GM19035 (cell line): ENCODE results near the gene CPNE7.
"Not testable (repeated sequence)": the region's sequence is repeated elsewhere in the genome, so short reads cannot be mapped to it uniquely, and the experiment has no call there.

Source experiments
- ATAC-seq: cut with Tn5 transposase; IDR thresholded peaks from one replicate; pipeline ENCODE4 v1.9.1; 2021; ENCODE audit not compliant: unreplicated experiment

The CPNE7 gene

DNA sequence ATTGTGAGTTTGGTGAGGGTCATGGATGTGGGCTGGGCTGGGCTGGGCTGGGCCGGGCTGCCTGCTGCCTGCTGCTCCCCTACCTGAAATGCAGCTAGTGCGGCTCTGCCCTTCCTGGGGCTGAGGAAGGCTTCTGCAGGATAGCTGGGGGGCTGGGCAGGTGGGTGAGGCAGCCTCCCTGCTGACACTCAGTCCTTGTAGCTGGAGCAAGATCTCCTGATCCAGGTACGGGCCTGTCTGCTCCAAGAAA lies 10.4 kb upstream of the CPNE7 start:
- no peak for ATAC-seq

DNA sequence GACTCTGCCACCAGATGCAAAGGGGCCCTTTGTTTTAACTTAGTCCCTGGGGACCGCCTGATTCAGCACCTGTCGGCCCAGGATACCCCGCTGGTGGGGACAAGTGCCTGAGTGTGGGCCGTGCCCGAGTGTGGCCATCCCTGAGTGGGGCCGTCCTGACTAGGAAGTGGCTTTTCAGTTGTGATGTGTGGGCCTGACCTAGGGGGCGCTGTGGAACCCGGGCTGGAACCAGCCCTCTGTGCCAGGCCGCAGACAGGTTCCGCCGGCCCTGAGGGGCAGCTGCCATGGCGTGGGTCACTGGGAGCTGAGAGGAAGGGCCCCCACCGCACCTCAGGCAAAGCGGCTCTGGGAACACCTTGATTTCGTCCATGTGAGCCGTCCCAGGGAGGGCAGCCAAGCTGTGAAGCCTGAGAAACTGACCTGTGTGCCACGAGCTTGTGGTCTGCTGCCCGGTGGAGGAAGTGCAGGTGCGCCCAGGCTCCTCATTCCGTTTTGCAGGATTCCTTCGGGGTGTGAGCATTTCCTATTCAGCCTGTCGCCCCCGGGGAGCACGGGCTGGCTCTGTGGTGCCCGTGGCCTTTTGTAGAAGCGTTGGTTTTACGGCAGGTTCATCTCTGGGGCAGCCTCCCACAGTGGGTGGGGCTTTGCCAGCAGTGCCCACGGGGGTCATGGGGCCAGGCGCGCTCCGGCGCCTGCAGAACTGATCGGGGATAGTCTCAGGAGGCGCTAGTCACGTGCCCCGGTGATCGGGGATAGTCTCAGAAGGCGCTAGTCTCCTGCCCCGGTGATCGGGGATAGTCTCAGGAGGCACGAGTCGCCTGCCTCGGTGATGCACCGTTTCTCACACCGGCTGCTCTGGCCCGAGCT lies 9.8 kb upstream of the CPNE7 start:
- no peak for ATAC-seq

DNA sequence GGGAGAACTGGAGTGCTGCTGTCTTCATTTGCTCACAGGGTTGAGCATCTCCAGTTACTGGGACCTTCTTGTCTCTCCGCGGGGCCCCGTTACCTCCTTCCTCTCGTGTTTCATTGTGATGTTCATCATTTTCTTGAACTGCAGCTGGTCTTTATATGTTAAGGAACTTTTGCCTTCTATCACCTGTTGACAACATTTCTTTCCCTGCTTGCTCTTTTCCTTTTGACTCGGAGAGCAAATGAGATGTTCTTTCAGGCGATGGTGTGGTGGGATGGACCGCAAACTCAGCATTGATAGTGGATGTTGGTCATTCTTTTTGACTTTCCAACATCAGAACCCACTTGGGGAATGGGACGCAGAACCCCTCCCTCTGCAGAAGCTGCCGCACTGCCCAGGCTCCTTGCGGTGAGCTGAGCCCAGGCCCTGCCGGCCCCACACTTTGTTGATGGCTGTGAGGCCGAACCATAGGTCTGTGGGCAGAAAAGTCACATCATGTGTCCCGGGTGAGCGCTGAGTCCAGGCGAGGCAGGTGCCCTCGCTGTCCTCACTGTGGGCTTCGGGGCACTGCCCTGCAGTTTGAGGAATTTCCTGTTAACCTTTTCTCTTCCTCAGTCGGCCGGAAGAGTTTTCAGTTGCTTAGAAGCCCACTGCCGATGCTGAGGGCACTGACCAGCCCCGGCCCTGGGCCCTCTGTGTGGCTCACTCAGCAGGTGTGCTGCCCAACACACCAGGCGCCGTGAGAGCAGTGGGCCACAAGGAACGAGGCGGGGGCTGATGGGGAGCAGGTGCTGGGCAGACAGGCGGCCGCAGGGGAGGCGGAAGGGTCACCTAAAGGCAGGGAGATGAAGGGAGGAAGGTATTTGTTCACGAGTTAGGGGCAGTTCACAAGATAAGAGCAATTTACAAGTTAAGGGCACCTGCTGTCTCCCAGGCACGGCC lies 7.6 kb upstream of the CPNE7 start:
- ATAC-seq = no peak

DNA sequence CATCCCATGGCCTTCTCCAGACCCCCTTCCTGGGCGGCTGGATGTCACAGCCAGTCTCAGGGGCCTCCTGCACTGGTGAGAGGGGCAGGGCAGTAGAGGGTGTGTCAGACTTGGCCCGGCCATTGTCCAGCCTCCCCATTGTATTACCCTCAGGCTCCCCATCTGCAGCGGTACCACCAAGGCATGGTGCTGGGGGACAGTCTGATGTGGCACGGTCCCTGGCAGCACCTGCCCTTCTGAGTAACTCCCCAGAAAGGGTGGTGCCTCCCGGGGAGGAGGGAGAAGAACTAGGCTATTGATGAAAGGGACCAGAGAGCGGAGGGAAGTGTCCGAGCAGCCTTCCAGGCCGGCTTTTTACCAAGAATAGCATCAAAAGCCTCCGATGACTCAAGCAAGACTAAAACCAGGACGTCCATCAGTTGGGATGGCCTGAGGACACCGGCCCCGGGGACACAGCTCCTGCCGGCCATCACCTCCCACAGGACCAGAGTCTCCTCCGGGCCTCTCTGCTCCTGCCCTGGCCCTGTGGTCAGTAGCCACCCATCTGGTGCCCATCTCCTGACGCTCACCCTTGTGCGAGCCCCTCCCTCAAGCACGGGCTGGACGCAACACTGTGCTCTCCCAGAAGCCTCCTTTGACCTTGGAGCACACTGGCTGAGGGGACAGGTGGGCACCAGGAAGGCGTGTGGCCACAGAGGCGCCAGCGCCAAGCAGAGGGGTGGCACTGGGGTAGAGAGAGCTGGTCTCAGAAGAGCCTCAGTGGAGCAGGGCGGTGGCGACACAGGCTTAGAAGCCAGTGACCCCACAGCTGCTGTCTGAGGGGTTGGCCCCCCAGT lies 5.8 kb upstream of the CPNE7 start:
- no peak for ATAC-seq

DNA sequence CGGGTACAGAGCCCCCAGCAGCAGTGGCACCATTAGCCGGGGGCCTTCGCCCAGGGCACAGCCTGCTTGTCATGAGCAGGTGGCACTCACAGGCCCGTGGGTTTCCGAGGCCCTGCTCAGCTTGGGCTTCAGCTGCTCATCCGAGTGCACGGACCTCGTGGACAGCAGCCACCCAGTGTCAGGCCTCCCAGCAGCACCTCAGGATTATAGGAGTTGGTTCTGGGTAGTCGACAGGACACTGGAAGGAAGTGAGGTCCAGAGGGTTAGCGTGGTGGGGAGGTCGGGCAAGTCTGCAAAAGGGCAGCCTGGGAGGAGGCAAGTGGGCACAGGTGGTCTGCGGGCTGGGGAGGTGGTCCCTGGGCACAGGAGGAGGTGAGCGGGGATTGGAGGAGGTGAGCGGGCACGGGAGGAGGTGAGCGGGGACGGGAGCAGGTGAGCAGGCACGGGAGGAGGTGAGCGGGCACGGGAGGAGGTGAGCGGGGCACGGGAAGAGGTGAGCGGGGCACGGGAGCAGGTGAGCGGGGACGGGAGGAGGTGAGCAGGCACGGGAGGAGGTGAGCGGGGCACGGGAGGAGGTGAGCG lies 5.1 kb upstream of the CPNE7 start:
- no peak for ATAC-seq

DNA sequence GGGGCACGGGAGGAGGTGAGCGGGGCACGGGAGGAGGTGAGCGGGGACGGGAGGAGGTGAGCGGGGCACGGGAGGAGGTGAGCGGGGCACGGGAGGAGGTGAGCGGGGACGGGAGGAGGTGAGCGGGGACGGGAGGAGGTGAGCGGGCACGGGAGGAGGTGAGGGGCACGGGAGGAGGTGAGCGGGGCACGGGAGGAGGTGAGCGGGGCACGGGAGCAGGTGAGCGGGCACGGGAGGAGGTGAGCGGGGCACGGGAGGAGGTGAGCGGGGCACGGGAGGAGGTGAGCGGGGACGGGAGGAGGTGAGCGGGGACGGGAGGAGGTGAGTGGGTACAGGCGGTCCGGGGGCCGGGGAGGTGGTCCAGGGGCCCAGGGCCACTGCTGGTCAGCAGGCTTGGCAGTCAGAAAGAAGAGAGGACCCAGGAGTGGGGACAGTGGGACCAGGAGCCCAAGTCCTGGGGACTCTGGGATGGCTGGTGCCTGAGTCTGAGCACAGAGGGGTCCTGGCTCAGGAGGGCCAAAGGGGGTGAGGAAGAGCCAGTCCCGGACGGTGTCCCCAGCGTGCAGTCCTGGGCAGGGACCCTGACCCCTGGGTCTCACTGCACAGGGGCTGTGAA lies 4.5 kb upstream of the CPNE7 start:
- ATAC-seq = not testable (repeated sequence)

DNA sequence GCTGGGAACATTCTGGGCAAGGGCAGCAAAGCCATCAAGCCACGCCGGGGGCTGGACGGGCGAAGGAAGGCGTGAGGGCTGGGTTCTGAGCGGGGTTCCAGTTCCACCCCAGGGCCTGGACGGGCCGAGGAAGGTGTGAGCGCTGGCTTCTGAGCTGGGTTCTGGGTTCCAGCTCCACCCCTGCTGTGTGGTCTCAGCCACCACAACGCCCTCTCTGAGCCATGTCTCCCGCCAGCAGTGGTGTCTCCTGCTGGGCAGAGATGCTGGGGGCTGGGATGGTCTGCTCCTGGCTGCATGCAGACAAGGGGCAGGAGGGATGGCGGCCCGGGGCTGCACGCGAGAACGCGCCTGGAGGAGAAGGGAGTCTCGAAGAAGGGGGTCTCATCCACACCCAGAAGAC lies 3.9 kb upstream of the CPNE7 start:
- no peak for ATAC-seq

DNA sequence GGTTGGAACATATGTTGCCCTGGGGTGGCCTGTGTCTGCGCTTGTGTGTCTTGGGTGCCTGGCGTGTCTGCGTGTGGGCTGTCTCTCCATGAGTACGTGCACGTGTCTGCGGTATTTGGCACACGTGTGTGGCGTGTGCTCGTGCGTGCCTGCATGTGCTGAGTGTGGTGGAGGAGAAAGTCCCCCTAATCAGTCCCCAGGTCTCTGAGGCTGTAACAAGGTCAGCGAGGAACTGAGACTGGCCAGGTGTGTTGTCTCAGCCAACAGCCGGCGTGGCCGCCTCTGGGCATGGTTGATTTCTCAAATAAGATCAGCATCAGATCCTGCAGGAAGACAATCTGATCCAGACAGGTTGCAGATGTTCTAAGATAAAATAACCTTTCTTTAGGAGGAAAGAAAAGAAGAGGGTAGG lies 3.5 kb upstream of the CPNE7 start:
- ATAC-seq = no peak

DNA sequence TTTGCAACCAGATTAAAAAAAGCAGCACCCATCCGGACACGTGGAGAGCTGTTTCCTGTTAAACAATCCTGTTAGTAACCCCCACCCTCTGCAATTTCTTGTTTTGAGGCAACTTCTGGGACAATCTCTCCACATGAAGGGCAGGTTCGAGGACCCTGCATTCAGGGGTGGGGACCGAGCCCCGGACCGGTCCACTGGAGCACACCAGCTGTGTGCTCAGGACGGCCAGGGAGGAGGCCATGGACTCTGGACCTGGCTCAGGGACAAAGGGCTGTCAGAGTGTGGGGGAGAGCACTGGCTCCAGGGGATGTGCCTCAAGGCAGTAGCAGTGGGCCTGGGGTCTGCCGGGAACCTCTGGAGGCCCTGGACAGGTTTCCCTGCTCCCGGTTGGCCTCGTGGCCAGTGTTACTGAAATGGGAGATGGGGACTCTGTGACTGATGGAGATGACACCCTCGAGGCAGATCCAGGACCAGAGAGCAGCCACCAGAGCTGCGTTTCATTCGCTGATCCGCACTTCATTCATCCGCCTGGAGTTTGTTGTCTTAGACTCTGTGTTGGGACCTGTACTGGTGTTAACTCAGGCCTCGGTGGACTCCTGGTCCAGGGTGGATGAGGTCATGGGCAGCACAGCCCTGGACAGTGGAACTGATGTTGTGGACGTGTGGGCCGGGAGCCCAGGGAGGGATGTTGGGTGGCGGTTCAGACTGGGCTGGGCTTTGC lies 2.9 kb upstream of the CPNE7 start:
- no peak for ATAC-seq

DNA sequence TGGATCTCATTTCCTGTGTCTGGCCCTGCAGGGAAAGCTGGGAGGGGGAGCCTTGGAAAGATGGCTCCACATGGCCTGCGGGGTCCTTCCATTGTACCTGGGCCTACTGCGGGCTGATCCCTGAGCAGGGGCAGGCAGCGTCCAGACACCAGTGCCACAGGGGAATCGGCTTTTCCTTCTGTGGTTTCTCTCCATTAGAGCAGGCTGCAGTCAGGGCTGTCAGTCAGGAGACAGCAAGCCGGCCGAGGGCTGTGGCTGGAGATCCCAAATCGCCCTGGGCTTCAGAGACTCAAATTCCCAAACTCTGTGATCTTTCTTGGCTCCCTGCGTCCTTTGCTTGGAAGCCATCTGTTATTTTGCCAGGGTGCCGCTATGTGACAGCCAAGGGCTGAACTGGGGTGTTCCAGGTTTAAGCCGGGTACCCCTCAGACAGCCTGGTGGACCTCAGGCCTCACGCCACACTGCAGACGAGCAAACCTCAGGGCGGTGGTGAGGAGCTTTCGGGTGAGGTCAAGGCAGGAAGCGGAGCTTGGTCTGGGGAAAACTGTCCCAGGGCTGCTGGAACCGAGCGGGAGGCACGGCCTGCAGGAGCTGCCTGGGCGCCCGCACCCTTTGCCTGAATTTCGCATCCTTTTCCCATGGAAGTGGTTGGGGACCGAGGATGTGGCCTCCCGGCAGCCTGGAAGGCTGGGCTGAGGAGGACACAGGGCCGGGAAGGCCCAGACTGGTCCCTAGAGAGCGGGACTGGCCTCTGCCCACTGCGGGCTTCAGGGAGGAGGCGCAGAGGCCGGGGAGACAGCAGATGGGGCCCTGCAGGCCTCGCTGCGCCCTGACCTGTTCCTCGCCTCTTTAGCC lies 1.5 kb upstream of the CPNE7 start:
- ATAC-seq = no peak

DNA sequence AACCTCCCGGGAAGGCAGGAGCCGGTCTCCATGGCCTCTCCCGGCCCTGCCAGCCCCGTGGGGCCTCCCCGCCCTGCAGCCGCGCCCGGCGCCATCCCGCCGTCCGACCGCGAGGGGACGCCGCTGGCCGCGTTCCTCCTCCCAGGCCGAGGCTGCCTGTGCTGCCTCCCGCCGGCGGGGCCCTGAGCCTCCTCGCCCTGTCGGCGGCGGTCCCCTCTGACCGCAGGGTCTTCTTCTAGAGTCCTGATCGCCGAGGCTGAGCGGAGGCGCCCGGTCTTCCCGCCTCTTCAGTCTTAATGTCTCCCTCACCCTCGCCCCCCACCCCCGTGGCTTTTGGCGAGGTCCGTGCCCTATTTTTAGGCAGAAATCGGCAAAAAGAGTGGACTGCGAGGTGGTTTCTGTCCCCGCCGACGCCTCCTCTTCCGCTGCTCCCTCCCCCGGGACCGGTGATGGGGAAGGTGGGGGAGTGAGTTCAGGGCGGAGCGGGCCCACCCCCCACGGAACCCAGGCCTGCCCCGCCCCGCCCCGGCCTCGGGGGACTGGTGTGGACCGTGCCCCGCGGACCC lies 794 bp upstream of the CPNE7 start:
- no peak for ATAC-seq

DNA sequence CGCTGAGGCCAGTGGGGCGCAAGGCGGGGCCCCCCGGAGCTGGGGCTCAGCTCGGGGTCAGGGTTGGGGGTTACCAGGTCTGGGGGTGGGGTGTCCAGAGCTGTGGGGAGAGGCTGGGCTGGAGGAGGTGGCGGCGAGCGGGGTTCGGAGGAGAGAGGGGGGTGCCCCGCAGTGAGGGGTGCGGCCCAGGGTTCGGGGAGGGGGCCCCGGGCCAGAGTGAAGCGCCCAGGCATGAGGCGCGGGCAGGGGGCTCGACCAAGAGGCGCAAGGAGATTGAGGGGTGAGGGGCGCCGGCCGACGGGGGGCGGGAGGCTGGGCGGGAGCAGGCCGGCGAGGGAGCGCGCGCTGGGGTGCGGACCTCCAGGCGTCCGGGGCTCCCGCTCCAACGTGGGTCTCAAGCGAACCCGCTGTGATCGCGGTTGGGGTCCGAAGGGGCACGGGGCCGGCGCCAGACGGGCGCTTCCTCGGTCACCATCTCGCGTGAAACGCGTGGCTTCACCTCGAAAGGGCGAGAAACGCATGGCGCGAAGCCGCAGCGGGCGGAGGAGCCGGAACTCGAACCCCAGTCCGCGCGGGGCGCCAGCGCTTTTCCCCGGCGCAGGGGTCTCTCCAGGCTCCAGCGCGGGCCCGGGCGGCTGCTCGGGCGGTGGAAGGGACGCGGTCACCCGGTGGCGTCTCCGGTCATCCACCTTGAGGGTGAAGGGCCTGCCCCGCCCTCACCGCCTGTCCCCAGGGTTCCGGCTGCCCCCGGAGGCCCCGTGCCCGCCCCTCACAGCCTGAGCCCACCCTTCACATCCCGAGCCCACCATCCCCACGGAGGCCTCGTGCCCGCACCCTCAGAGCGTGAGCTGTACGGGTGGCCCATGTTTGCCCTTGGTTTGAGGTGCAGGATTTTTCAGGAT lies 846 bp downstream of the CPNE7 start:
- no peak for ATAC-seq

DNA sequence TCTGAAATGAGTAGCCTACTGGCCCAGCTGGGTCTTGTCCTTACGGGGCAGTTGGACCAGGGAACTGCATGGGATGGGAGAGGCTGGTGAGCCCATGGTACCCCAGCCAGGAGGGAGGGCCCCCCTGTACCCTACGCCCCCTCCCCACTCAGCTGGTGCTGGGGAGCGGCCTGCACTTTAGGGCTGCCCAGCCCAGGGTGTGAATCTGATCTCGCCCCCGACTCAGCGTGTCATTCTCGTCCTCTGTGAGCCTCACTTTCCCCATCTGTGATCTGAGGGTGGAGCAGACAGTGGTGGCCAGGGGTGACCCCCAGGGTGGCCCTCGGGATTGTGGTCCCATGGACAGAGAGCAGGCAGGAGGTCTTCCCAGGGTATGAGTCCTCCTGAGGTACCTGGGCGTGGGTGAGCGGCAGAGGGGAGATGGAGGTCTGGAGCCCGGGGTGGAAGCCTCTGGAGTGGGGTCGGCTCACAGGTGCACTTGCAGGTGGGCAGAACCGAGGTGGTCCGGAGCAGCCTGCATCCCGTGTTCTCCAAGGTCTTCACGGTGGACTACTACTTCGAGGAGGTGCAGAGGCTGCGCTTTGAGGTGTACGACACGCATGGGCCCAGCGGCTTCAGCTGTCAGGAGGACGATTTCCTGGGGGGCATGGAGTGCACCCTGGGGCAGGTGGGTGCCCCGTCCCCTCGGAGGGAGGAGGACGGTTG lies 1.6 kb downstream of the CPNE7 start:
- ATAC-seq = no peak

DNA sequence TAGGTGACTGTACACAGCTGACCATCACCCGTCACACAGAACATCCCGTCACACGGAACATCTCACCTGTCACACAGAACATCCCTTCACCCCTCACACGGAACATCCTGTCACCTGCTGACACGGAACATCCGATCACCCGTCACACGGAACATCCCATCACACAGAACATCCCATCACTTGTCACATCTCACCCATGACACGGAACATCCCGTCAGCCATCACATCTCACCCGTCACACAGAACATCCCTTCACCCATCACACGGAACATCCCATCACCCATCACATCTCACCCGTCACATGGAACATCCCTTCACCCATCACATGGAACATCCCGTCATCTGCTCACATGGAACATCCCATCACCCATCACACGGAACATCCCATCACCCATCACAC lies 3.8 kb downstream of the CPNE7 start:
- no peak for ATAC-seq

DNA sequence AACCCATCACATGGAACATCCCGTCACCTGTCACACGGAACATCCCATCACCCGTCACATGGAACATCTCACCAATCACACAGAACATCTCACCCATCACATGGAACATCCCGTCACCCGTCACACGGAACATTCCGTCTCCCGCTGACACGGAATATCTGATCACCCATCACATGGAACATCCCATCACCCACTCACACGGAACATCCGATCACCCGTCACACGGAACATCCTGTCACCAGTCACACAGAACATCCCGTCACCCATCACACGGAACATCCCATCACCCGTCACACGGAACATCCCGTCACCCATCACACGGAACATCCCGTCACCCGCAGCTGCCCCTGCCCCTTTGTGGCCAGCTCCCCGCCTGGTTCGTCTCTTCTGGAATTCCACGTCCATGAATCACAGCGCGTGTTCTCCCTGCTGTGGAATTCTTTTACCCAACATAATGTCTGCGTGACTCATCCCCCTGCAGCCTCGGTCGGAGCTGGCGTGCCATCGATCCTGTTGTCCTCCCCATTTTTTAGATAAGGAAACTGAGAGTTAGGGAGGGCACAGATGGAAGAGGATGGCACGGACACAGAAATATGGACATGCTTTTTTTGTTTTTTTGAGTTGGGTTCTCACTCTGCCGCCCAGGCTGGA lies 5.6 kb downstream of the CPNE7 start:
- ATAC-seq = no peak

DNA sequence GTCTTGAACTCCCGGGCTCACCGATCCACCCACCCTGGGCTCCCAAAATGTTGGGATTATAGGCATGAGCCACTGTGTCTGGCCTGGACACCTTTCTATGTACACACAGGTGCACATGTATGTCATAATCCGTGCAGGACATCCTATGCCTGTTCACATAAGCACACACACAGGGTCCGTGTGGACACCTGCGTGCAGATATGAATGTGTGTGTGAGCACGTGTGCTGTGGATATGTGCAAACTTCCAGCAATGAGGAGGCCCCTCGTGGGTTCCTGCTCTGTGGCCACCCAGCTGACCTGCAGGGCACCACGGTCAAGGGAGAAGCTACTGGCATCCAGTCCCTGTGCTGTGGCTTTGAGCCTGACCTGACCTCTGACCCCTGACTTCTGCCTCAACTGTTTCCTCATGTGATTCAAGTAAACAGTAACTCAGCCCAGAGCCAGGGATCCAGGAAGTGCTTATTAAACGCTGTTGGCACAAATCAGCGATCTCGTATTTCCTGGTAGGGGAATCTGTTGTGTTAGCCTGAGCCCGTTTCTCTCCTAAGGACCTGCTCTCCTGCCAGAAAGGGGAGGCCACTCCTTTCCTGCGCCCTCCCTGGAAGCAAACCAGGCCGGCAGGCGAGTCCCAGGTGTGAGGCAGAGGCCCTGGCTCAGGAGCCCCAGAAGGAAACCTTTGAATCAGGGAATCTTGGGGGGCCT lies 6.5 kb downstream of the CPNE7 start:
- no peak for ATAC-seq
